Astrocyte of the cerebellum (primary cell): ENCODE results near the gene CCDC91.
A peak's percentile ranks its signal among the peaks of the same experiment; 100 is the strongest.

Experiments used
- DNase-seq: peaks from one replicate; pipeline ENCODE4 v3.0.0-alpha.2; 2011; ENCODE audit warnings: low read depth
- H3K4me3 ChIP-seq: 2 replicates; pipeline ENCODE4 v1.5.1; 2011; ENCODE audit warnings: mild to moderate bottlenecking, low read depth, low read length, moderate library complexity
- CTCF ChIP-seq: IDR thresholded peaks from 2 replicates; pipeline ENCODE4 v1.5.1; 2012; ENCODE audit warnings: low read length, low read depth, moderate library complexity, mild to moderate bottlenecking; ENCODE audit errors: missing control alignments
- in situ Hi-C: cut with HindIII; loops from 2 replicates; pipeline ENCODE4 v1.10.0; 2017; ENCODE audit warnings: low sequenced_read_pairs

Gene CCDC91

DNA sequence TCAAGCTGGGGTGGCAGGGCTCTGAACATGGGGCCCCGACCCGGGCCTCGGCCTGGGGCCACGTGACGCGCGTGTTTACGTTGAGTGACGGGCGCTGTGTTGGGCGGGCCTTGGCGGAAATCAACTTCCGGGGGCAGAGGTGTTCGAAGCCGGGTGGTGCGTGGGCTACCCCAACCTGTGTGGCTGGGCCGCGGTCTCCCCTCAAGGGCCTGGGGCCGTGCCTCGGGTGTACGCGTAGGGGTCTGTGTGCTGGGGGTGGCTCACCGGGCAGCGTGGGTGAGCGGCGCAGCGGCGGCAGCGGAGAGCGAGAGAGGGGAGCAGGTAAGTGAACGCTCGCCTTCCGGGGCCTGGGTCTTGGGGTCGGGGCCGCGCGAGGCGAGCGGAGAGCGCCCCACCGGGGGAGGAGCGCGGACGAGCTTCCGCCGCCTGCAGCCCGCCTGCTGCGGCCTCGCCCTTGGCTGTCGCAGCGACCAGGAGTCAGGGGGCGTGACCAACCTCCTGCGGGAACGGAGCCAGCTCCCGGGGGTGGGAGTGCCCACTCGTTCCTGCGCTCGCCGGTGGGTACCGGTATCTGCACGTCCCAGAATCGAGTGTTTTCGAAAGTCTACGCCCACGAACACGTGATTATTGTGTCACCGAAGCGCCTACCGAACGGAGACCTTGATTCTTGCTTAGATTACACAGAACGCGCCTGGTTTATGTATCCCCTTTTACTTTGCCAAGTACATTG, at the start of gene CCDC91:
Gene CCDC91 (plus strand): TSS at position 136 of the 730 bp plus-strand sequence. CDS start 66,760 bp downstream, outside the sequence.
- peak; percentile 46 for DNase-seq
- in situ Hi-C loops, result no loop called here
- peak within 1 kb of the TSS; percentile 82 for H3K4me3 ChIP-seq
- no peak for TF ChIP-seq CTCF

GRCh38 chr12:28144059-28144458, 46.2 kb upstream of the CCDC91 start:
- no peak overlapping the region for H3K4me3 ChIP-seq
- in situ Hi-C loops, result no loop called here
- no peak for DNase-seq
- no peak for TF ChIP-seq CTCF

DNA sequence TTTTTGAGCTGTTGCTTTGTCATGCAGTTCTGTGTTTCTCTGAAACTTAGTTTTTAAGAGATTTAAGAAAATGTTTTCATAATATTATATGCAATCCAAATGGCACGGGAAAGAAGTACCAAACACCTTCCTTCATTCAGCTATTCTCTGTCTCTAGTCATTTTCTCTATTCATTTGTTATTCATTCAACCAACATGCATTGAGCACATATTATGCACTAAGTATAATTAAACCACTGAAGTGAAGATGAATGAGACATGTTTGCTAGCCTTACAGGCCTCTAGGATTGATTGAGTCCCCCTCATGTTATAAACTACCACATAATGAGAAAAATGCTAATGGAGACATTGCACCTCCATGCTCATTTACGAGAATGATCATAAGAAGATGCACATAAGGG, 45.7 kb upstream of the CCDC91 start:
- no peak for TF ChIP-seq CTCF
- in situ Hi-C loops, result no loop called here
- DNase-seq, result no peak
- no peak overlapping the region for H3K4me3 ChIP-seq

DNA sequence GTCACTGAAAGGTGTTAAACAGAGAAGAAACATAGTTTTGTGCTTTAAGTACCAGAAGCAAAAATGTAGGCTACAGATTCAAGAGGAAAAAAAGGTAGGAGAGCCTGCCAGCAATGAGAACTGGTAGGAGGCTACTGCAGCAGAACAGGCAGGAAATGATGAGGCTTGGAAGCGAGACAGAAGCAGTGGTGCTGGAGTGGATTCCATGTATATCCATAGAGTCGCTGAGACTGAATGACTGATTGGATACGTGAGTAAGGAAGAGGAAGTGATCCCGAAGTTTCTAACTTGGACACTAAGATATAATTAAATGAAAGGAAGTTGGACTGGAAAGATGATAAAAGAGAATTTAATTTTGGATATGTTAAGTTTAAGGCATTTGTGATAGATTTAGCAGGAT, 45.0 kb upstream of the CCDC91 start:
- in situ Hi-C loops, result no loop called here
- H3K4me3 ChIP-seq, result no peak overlapping the region
- DNase-seq, result no peak
- no peak for TF ChIP-seq CTCF

DNA sequence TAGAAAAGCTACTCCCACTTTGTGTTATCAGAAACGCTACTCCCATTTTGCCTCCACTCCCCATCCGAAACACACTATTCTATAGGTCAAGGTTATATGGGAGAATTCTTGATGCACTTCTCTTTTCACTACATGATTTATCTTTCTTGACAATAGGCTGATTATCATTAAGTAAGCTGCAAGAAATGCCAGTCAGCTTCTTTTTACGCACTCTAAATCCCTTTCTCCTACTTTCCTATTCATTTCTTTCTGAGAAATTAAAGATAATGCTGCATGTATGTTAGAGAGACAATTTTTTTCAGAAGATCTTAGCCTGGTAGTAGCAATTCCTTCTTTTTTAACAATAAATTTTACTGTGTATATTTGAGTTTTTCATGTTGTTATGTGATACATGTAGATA, 41.0 kb upstream of the CCDC91 start:
- no peak overlapping the region for H3K4me3 ChIP-seq
- DNase-seq, result no peak
- TF ChIP-seq CTCF, result no peak
- in situ Hi-C loops, result no loop called here

GRCh38 chr12:28156362-28156761, 33.9 kb upstream of the CCDC91 start:
- no peak for TF ChIP-seq CTCF
- H3K4me3 ChIP-seq, result no peak overlapping the region
- in situ Hi-C loops, result no loop called here
- no peak for DNase-seq

DNA sequence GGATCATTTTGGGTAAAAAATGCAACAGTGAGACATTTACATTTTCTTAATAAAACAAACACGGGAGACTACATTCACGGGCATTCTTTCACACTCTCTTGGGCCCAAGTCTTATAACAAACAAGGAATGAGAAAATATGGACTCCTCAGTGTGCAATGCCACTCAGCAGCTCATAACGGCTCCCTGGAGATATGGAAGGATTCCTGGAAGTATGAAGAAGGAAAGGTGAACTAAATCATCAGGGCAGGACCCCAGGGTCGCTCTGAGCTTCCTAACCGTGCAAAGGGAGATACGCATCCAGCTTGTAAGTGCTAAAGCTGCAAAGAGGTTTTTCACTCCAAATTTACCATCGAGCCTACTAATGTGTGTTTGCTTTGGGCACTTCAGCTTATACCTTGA, 33.5 kb upstream of the CCDC91 start:
- DNase-seq, result no peak
- in situ Hi-C loops, result no loop called here
- no peak for TF ChIP-seq CTCF
- no peak overlapping the region for H3K4me3 ChIP-seq
